Gastroesophageal sphincter (tissue), 3 donors: ENCODE measurements around the gene USHBP1.

Source experiments
- CTCF ChIP-seq, 4 experiments: fragments of 200-600 bp in 2 of 4; fragments of 450-650 bp in 2 of 4; sonication (generic) in 1 of 4; IDR thresholded peaks; one replicate each; pipeline ENCODE4 v1.5.1; 2017 to 2019; ENCODE audit warnings: antibody characterized with exemption in 4 of 4, mild to moderate bottlenecking in 2 of 4, moderate library complexity in 2 of 4
- POLR2A ChIP-seq, 2 donors: fragments of 450-650 bp; IDR thresholded peaks; one replicate each; pipeline ENCODE4 v1.6.1; 2017; ENCODE audit warnings: antibody characterized with exemption in 2 of 2, mild to moderate bottlenecking in 2 of 2, moderate library complexity in 1 of 2
- POLR2AphosphoS5 ChIP-seq: sonication (generic); formaldehyde crosslinking; IDR thresholded peaks from one replicate; pipeline ENCODE4 v1.6.1; 2017; ENCODE audit warnings: antibody characterized with exemption

- peak in 3 of 4 experiments; percentile 89 to 96 (median 89) for TF ChIP-seq CTCF (IDR thresholded peaks at IDR 0.05)
- no peak for TF ChIP-seq POLR2A (IDR thresholded peaks at IDR 0.05)
- TF ChIP-seq POLR2AphosphoS5, result no peak
Measured at GRCh38 chr19:17282488-17283125, 18.1 kb upstream of the USHBP1 start.
